NCI-H128 (cell line): Measurements from ENCODE around the gene ERP27.

Source experiments
- DNase-seq: peaks from one replicate; lab custom pipeline; 2025; ENCODE audit not compliant: unreplicated experiment; lab: John Stamatoyannopoulos, UW

Gene ERP27

GRCh38 chr12:14937014-14937413 lies 1.3 kb downstream of the ERP27 start:
- DNase-seq, result no peak

DNA sequence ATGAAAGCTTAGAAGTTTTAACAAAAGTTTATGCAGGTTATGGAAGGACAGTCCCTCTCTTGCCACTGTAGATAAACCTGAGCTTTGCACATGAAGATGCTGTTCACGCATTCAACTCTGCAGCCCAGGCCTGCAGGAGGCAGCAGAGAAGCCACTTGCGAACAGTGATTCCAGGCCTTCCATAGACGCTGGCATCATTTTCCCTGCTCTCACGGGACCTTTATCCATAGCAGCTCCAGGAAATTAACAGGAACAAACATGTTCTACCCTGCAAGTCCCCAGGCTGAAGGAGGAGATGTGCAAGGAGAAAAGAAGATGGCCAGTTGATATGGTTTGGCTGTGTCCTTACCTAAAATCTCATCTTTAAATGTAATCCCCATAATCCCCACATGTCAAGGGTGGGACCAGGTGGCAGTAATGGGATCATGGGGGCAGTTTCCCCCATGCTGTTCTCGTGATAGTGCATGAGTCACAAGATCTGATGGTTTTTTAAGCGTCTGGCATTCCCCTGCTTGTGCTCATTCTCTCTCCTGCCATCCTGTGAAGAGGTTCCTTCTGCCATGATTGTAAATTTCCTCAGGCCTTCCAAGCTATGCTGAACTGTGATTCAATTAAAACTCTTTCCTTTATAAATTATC lies 2.0 kb downstream of the ERP27 start:
- no peak for DNase-seq

- DNase-seq, result no peak
Observed at GRCh38 chr12:14935031-14935430, 3.3 kb downstream of the ERP27 start.

DNA sequence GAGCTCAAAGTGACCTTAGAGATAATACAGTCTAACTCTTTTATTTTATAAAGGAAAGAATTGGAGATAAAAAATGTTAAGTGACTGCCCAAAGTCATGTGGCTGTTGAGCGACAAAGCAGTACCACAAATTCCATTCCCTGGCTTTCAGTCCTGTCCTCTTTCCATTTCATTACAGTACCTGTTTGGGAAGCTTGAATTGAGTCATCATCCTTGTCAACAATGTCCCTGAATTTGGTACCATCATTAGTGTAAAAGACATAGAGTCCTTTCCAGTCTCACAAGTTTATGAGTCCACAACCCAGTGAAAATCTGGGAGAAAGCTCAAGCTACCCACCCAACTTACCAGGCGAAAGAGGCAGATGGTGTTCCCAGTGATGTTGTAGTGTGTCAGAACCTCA lies 3.8 kb downstream of the ERP27 start:
- DNase-seq, result no peak

DNA sequence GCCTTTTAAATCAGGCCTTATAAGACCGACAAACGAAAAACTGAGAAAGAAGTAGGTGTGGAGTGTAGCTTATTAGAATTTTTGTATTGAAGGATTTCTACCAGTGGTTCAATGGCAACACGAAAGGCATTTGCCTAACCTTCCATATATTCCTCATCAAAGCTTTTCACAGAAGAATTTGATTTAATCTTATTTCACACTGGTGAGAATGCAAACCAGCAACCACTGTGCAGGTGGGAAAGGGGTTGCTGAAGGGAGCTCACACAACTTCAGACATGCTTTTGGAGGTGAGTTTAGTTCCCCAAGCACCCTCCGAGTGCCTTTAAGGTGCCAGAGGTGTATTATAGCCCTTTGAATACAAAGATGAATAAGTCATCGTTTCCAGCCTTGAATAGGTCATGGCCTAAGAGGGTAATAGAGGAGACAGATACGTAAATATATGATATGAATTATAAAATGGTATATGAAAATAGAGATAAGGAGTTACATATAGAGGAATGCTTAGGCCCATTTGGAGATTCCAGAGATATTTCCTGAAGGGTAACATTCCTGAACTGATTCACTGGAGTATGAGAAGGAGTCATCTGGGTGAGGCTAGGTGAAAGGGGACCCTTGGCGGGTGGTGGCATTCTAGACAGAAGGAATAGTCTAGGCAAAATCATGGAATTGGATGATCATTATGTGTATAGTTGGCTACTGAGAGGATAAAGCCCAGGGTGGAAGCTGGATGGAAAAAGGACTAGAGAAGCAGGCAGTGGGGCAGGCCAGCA lies 6.4 kb downstream of the ERP27 start:
- no peak for DNase-seq

GRCh38 chr12:14931359-14931758 lies 7.0 kb downstream of the ERP27 start:
- no peak for DNase-seq

DNA sequence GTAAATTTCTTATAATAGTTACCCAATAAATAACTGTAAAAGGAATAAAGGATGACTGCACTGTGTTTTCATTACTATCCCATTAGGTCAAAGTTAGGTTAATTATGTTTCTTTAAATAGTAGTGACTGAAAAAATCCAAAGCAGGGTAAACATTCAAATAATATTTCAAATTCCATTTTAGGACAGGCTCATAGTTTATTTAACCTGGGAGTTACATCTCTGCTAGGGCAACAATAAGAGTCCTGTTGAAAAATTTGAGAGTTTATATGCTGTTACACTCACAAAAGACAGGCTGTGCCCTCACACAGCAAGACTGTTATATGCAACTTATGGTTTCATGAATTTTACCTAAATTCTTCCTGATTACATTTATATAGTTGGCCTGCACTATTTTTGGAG lies 8.0 kb downstream of the ERP27 start:
- no peak for DNase-seq

DNA sequence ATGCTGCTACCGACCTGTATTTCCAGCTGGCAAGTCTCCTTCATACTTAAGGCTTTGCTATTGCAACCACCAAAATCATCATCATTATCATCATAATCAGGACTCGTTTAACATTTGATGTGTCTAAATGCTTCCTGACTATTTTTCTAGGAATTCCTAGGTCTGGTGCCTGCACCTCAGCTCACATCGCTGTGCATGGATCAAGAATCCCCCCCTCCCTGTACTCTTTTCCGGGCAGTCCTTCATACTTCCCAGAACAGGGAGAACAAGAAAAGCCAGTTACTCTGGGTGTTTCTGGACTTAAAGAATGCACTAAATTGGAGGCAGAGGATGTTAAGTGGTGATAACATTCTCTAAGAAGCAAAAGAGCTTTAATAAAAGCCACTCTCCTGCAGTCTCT lies 9.4 kb downstream of the ERP27 start:
- no peak for DNase-seq

- DNase-seq, result no peak
Observed at GRCh38 chr12:14927267-14927666, 11.1 kb downstream of the ERP27 start.

DNA sequence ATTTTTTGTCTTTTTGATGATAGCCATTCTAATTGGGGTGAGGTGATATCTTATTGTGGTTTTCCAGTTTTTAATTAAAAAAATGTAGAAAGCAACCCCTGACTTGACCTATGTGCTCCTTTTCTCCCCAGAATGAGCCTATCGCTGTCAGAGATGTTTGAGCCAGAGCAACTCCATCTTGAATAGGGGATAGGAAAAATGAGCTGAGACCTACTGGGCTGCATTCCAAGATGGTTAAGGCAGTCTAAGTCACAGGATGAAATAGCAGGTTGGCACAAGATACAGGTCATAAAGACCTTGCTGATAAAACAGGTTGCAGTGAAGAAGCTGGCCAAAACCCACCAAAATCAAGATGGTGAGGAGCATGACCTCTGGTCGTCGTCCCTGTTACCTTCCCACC lies 13.8 kb downstream of the ERP27 start:
- DNase-seq, result no peak

GRCh38 chr12:14923944-14924343 lies 14.4 kb downstream of the ERP27 start:
- DNase-seq, result no peak

- no peak for DNase-seq
Observed at GRCh38 chr12:14921218-14921617, 17.1 kb downstream of the ERP27 start.

- DNase-seq, result no peak
Observed at GRCh38 chr12:14920475-14921126, 17.7 kb downstream of the ERP27 start.

- DNase-seq, result no peak
Observed at GRCh38 chr12:14919455-14919854, 18.9 kb downstream of the ERP27 start.

DNA sequence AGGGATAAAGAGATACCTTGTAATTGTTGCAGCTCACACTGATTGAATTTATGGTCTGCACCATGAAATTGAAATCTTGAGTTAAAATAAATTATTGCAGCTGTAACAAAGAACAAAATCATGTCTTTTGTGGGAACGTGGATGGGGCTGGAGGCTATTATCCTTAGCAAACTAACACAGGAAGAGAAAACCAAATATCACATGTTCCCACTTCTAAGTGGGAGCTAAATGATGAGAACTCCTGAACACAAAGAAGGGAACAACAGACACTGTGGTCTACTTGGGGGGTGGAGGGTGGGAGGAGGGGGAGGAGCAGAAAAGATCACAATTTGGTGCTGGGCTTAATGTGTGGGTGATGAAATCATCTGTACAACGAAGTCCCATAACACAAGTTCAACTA lies 22.6 kb downstream of the ERP27 start:
- DNase-seq, result no peak

DNA sequence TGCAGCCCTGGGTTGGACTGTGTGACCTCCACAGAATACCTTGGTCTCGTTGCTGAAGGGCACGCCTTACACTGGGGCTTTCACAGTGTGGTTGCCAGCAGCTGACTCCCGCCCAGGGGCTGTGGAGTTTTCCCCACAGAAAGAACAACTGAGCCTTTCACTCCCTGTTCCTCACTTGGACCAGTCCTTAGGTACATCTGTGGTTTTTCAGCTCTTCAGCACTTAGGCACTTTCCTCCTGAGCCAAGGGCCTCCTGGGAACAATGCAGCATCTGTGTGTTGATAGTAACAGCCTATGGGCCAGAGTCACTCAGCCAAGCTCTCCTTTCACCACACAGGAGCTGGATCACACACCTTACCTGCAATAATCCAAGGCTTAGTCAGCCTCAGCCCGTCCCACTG lies 25.0 kb downstream of the ERP27 start:
- peak; percentile 27 for DNase-seq

DNA sequence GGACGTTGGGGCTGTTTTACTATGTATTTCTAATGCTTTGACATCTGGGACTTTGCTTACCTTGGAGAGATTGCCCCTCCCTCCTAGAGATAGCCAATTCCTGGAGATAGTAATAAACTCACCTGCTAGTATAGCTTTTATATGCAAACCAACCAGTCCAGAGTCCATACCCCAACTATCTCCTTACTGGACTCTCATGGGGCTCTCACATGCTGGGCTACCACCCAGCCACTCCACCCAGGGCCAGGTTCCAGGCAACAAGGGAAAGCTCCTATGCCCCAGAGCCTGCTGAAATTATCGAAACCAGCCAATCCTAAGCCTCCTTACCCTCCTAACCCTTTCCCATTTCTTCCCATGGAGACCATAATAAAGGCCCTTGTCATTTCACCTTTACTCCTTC lies 27.2 kb downstream of the ERP27 start:
- no peak for DNase-seq

DNA sequence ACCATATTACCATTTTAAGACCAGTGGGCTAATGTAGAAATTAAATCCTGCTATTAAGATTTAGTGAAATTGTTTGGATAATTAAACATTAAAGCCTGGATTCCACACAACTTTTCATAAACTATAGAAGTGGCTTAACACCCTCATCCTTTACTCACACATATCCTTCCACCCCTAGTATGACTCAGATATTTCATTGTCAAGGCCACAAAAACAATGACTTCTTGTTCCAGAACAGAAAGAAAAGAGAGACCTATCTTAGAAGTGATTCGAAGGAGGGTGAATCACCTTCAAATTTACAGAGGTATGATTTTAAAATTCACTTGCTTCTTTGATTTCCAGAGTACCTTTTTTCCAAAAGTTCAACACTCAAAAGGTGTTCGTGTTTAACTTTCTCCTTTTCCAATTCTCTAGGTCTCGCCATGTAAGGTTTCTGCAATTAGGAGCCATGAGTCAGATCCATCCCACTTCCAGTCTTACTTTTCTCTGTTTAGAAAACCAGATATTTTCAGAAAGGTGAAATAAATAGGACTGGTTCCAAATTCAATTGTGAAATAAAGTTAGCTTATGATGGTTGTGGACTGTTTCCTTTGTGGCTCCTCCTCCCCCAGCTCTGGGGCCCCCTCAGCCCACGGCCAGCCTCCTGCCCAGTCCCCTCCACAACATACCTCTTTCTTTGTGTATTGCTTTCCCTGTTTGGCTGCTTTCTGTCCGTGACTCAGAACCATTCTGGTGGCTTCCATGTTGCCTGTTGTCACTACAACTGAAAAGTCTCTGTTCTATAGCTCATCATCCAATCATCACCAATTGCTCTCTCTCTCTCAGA lies 28.0 kb downstream of the ERP27 start:
- DNase-seq, result no peak

DNA sequence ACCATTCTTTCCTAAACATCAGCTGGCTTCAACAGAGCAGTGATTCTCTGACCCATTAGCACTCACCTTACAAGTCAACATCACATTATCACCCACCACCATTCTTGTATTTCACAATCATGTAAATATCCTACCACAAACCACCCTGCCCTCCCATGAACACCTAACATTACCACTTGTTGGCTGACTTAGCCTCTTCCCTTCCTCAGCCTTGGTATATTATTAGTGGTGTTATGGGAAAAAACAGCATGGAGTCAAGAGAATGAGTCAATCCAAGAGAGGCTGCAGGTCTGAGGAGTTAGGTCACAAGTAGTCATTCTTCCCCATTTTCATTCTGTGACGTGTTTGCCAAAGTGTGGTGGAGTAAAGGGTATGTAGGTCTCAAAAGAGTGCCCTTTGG lies 30.4 kb downstream of the ERP27 start:
- DNase-seq, result no peak

GRCh38 chr12:14906114-14906513 lies 32.2 kb downstream of the ERP27 start:
- DNase-seq, result no peak

GRCh38 chr12:14905269-14906004 lies 32.9 kb downstream of the ERP27 start:
- DNase-seq, result no peak
